Astrocyte of the spinal cord (primary cell): ENCODE data around the gene RPAP3.

Source experiments
- DNase-seq: peaks from one replicate; pipeline ENCODE4 v3.0.0; 2011; ENCODE audit warnings: low read depth, low spot score
- H3K4me3 ChIP-seq: 2 replicates; pipeline ENCODE4 v1.5.1; 2011; ENCODE audit warnings: low read depth, mild to moderate bottlenecking, low read length, moderate library complexity
- CTCF ChIP-seq: IDR thresholded peaks from 2 replicates; pipeline ENCODE4 v1.5.1; 2012; ENCODE audit warnings: low read depth, mild to moderate bottlenecking, low read length, inconsistent platforms
- in situ Hi-C: cut with HindIII; loops from 2 replicates; pipeline ENCODE4 v1.10.0; 2017; ENCODE audit warnings: low sequenced_read_pairs

The RPAP3 gene

DNA sequence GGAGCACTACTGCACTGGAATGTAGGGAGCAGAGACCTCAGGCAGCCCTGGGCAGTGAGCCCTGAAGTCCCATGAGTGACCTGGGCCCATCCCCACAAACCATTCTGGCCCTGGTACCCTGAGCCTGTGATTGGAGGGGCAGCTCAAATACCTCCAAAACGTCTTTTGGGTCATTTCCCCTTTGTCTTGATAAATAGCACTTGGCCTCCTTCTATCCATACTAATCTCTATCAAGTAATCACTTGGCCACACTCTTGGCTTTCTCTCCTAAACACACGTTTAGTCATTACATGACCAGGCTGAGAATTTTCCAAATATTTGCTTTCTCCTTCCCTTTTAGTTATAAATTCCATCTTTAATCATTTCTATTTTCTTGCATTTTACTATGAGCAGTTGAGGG lies 91.3 kb downstream of the RPAP3 start:
- in situ Hi-C loops = no loop called here
- no peak for DNase-seq
- TF ChIP-seq CTCF = no peak
- no peak overlapping the region for H3K4me3 ChIP-seq

- no peak overlapping the region for H3K4me3 ChIP-seq
- TF ChIP-seq CTCF = no peak
- DNase-seq = no peak
- in situ Hi-C loops = no loop called here
Observed at GRCh38 chr12:47612953-47613352, 92.9 kb downstream of the RPAP3 start.

- no peak for TF ChIP-seq CTCF
- no peak for DNase-seq
- in situ Hi-C loops = no loop called here
- H3K4me3 ChIP-seq = no peak overlapping the region
Observed at GRCh38 chr12:47611906-47612305, 93.9 kb downstream of the RPAP3 start.
